ENCODE results near the gene CFAP99. TPM values are rescaled to one million over a fixed set of nuclear protein-coding genes. Genes with fewer than 3 reads are reported as not detected.

Gene CFAP99
- total and polyA plus RNA-seq, 9 of the 15 experiments (the other 6 are each of a cell fraction or from before 2014, with no cell fraction given) = 0.07 to 0.18 (median 0.09) TPM; not detected in 6

DNA sequence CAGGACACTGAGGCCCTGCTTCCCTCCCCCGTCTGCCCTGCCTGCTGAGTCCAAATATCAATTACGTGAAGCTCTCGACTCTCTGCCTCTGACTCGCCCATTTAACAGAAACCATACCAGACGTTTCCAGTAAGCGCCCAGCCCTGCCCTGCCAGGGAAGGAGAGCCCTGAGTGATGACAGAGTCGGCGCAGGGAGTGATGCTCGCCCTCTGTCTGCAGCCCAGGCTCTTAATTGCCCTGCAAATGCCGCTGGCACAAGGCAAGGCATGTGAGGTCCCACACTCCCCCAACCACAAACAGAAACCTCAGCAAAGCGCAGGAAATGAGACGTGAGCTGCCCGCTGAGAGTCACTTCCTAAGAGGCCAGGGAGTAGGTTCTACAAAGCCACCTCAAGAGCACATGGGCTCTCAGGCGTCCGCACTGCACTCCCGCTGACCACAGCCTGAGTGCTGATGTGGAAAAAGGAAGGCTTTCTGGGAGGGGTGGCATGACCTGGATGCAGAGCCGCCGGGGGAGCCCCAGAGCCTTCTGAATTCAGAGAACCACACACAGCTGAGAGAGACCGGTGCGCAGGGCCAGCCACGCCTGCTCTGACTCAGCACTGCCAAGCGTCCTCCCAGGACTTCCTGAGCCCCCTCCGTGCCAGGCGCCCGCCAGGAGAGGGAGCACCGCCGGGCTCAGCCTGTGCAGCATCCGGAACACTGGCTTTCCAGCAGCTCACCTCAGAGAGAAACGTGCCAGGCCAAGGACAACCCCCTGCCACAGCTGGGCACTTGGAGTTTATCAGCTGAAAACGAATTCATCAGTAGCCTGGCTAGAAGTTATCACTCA, 5.7 kb upstream of the CFAP99 start (continued):
- TF ChIP-seq PYGO2 (tag; IDR thresholded peaks at IDR 0.05) = no peak
- TF ChIP-seq JUNB (CRISPR knock-in tag; conservative IDR thresholded peaks at IDR 0.05) = no peak
- TF ChIP-seq, protein P1, sequence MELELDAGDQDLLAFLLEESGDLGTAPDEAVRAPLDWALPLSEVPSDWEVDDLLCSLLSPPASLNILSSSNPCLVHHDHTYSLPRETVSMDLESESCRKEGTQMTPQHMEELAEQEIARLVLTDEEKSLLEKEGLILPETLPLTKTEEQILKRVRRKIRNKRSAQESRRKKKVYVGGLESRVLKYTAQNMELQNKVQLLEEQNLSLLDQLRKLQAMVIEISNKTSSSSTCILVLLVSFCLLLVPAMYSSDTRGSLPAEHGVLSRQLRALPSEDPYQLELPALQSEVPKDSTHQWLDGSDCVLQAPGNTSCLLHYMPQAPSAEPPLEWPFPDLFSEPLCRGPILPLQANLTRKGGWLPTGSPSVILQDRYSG (tag; conservative IDR thresholded peaks at IDR 0.05; ENCODE audit: low read depth) = 0 out of 2 replicates have a peak, but pooled peaks have one; percentile 48
- TF ChIP-seq ETV6 (IDR thresholded peaks at IDR 0.05; ENCODE audit: borderline replicate concordance in 1 of 2, low read depth in 2 of 2, low read length in 1 of 2) = no peak
- 0 out of 2 replicates have a peak, but pooled peaks have one; percentile 26 for TF ChIP-seq ETV6 (CRISPR knock-in tag; IDR thresholded peaks at IDR 0.05; ENCODE audit: borderline replicate concordance)
- TF ChIP-seq, protein P2, sequence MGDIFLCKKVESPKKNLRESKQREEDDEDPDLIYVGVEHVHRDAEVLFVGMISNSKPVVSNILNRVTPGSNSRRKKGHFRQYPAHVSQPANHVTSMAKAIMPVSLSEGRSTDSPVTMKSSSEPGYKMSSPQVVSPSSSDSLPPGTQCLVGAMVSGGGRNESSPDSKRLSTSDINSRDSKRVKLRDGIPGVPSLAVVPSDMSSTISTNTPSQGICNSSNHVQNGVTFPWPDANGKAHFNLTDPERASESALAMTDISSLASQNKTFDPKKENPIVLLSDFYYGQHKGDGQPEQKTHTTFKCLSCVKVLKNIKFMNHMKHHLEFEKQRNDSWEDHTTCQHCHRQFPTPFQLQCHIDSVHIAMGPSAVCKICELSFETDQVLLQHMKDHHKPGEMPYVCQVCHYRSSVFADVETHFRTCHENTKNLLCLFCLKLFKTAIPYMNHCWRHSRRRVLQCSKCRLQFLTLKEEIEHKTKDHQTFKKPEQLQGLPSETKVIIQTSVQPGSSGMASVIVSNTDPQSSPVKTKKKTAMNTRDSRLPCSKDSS (IDR thresholded peaks at IDR 0.05; ENCODE audit: low read depth, partially characterized antibody) = no peak
- TF ChIP-seq ZNF143 (CRISPR knock-in tag; IDR thresholded peaks at IDR 0.05) = 0 out of 2 replicates have a peak, but pooled peaks have one; percentile 24
- TF ChIP-seq, protein P3, sequence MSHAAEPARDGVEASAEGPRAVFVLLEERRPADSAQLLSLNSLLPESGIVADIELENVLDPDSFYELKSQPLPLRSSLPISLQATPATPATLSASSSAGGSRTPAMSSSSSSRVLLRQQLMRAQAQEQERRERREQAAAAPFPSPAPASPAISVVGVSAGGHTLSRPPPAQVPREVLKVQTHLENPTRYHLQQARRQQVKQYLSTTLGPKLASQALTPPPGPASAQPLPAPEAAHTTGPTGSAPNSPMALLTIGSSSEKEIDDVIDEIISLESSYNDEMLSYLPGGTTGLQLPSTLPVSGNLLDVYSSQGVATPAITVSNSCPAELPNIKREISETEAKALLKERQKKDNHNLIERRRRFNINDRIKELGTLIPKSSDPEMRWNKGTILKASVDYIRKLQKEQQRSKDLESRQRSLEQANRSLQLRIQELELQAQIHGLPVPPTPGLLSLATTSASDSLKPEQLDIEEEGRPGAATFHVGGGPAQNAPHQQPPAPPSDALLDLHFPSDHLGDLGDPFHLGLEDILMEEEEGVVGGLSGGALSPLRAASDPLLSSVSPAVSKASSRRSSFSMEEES (CRISPR knock-in tag; IDR thresholded peaks at IDR 0.05) = no peak
- TF ChIP-seq, protein P4, sequence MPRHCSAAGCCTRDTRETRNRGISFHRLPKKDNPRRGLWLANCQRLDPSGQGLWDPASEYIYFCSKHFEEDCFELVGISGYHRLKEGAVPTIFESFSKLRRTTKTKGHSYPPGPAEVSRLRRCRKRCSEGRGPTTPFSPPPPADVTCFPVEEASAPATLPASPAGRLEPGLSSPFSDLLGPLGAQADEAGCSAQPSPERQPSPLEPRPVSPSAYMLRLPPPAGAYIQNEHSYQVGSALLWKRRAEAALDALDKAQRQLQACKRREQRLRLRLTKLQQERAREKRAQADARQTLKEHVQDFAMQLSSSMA (CRISPR knock-in tag; IDR thresholded peaks at IDR 0.05) = no peak
- TF ChIP-seq NR2F6 (CRISPR knock-in tag; IDR thresholded peaks at IDR 0.05) = no peak
- TF ChIP-seq ZNF354B (CRISPR knock-in tag; IDR thresholded peaks at IDR 0.05) = no peak
- TF ChIP-seq CCNT2 (IDR thresholded peaks at IDR 0.05; ENCODE audit: borderline replicate concordance, extremely low read depth, insufficient read length, low read depth, low read length) = peak; percentile 37
- TF ChIP-seq NRF1 (conservative IDR thresholded peaks at IDR 0.05 in 1 of 2, IDR thresholded peaks at IDR 0.05 in 1 of 2) = peak; percentile 86 to 88
- 0 out of 2 replicates have a peak, but pooled peaks have one; percentile 20 for TF ChIP-seq SMARCA5 (IDR thresholded peaks at IDR 0.05)
- no peak for TF ChIP-seq ARNT (IDR thresholded peaks at IDR 0.05)
- no peak for TF ChIP-seq BCL6 (CRISPR knock-in tag; IDR thresholded peaks at IDR 0.05)
- TF ChIP-seq ASH1L (IDR thresholded peaks at IDR 0.05; ENCODE audit: borderline replicate concordance, low read depth, partially characterized antibody) = no peak

All from K562 (cell line).